Skin of body (tissue), 2 donors: ENCODE data around the gene AFTPH. TPM values are rescaled to one million over a fixed set of nuclear protein-coding genes. Genes with fewer than 3 reads are reported as not detected.

Experiments used
- DNase-seq: peaks from one replicate; lab custom pipeline; 2025; lab: John Stamatoyannopoulos, UW
- total RNA-seq: library from RNA; depleted of rRNA; stranded (reverse); fragments of >200 nt; gene quantifications from one replicate; pipeline ENCODE4 v1.2.3, GENCODE V29; 2014

AFTPH gene
- total RNA-seq, 1 donor from 2014 or later, result 55.1 TPM

DNA sequence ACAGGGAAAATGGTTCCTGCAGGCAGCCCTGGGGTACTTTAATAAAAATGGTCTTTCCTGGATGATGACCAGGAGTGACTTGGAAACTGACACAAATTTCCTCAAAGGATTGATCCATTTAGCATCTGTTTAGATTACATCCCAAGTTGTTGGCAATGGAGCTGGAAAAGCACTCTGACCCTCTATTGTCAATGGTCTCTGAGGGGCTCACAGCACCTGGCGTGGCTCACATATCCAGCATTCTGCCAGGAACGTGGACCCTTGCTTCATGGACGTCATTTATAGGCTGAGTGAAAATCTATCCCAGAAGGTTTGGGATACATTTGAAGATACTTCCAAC, 85.8 kb downstream of the AFTPH start:
- no peak for DNase-seq

DNA sequence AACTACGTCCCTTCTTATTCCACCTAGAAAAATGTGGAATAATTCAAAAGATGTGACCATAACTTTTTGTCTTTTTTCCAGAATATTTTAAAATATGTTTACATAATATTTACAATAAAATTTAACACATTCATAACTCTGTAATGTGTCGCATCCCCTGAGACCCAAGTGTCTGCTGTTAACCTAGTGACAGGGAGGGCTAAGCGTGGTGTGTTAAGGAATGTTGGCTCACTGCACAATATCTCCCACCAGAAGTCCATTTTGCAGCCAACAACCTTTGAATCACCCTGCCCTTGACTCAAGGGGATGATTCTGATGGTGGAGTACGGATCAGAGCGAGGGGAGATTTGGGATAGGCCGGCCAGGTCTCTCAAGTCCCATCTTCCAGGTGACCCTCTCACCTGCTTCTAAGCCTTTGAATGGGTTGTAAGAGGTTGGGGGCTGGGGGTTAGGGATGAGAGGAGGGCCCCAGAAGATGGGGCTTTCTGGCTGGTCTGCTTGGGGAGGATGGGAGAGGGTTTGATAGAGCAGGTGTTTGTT, 86.3 kb downstream of the AFTPH start:
- no peak for DNase-seq

DNA sequence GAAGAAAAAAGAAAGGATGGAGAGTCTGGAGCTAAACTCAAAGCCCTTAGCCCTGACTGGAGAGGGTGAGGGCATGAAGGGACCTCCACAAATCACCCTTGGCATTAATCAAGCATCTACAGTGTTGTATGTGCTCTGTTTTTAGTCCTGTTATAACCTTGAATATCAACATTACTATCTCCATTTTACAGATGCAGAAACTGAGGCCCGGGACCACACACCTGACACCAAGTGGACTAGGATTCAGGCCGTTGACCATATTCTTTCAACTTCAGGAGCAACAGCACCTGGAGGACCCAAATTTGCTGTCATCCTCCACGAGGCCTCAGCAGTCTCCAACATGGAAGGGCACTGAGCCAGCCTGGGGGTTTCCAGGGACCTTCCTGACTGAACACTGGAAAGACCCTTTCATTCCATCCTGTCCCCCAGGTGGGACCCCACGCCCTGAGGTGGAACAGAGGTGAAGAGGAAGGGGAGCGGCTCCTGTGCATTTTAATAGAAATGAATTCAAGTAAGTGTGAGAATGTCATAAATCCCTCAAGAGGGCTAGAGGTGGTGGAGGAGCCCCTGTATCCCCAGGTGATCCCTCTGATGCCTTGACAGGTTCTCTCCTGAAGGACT, 88.6 kb downstream of the AFTPH start:
- DNase-seq, result no peak

DNA sequence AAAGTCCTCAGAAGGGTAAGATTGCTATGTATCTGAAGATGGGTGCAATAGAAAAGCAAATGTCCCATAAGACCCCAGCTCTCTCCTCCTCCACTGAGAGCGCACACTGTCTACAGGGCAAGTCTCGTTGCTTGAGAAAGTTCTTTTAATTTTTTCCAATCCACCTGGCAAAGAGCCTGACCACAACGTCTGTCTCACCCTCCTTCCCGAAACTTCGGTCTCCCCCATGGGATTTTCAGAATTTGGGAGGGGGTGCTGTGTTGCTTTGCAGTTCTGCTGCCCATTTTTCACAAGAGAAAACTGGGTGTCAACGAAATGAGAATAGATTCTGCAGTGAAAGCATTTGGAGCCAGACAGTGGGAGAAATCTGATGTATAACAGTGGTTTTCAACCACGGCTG, 89.1 kb downstream of the AFTPH start:
- DNase-seq, result peak; percentile 16

DNA sequence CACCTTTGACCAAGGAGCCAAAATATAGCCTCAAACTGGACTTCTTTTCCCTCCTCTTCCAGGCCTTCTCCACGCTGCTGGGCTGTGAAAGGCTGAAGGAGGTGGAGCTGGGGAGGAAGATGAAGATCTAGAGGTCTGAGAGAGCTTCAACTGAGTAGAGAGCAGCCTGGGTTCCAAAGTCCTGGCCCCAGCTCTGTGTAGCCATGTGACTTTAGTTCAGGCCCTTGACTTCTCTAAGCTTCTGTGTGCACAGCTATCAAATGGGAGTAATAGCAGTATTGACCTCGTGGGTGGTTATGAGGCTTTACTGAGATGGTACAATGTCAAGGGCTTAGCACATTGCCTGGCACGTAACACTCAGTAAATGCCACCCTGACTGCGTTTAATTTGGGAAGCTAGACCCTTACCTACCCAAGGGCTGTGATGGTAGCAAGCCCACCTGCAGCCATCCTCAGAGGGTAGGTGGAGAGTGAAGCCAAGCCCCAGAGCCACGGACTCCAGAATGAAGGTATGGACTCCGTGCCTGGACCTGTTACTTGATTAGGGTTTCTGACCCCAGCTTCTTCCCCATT, 91.2 kb downstream of the AFTPH start:
- no peak for DNase-seq

DNA sequence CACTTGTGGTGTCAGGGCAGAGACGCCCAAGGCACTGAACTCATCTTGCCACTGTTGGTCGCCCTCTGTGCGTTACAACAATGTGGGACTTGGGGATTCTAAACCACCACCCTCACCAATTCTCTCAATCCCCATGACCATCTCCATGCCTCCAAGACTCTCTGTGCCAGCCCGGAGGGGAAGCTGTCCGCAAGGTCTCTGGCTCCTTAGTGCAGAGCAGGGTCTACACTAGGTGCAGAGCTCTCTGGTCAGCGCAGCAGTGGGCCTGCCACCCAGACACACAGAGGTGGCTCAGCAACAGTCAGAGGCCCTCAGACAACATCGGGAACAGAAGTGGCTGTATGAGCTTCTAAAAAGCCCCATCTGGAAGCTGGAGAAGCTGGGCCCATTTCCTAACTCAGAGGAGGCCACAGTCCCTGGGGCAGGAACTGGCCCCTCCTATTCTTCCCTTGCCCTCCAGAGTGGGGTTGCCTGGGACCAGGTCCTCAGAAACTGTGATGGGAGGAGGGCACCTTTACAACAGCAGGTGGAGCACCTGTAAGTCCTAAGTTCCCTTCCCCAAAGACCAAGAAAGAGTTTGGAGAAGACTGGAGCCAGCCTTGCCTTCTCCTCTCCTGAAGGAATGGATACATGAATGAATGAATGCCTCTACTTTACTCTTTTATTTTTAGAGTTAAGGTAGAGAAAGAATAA, 91.9 kb downstream of the AFTPH start:
- no peak for DNase-seq

DNA sequence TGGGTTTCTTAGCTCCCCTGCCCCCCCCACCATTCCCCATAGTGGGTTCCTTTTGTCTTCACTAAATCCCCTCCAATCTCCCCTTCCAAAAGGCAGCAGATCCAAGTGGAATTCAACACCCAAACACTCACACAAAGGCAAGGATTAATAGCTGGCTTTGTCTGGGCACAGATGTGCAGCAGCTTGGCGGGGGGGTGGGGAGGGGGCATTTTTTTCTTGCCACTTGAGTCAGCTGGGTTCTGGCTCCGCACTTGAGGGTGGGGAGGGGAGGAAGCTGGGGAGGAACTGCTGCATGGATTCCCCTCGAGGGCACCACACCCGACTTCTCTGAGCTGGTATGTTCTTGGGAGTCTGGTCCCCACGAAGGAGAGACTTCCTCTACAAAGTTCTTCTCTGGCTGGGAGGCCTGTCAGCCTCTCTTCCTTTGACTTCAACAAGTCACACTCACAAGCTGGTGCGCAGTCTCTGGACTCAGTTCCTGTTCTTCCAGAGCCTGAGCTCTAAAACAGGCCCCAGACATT, 93.6 kb downstream of the AFTPH start:
- DNase-seq, result peak; percentile 68

DNA sequence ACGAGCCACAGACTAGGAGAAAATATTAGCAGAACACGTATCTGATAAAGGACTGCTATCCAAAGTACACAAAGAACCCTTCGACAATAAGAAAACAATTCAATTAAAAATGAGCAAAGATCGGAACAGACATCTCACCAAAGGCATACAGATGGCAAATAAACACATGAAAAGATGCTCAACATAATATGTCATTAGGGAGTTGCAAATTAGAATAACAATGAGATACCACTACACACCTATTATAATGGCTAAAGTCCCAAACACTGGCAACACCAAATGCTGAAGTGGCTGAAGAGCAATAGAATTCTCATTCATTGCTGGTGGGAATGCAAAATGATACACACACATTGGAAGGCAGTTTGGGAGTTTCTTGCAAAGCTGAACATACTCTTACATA, 96.5 kb downstream of the AFTPH start:
- no peak for DNase-seq

DNA sequence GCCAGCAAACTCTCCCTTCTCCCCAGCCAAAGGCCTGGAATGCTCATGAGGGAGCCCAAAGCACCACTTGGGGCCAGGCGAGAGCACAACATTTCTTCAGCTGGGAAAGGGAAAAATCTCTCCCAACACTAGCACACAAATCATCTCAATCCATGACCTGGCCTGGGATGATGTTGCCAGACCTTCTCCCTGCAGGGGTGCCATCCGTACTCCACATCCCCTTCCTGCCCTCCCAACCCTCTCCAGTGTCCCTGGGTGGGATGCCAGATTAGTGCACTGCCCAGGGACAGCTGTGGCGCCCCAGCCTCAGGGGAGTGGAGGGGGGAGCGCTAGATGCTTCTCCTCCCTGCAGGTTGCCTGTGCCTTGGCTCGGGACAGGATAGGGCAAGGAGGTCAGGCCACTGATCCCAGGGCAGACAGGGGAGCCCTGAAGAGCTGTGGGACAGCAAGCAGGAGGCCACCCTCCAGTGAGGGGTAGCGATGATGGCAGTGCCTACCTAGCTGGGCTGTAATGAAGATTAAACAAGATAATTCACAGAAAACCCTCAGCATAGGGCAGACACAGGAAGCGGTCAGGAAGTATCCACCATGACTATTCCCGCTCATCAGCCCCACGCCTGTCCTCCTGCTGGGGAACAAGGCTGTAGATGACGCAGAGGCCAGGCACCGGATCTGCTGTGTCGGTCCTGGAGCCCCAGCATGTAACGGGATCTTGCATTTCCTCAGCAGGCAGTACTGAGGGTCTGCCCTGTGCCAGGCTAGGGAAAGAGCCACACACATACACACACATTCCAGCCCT, 98.5 kb downstream of the AFTPH start:
- DNase-seq, result peak; percentile 7

DNA sequence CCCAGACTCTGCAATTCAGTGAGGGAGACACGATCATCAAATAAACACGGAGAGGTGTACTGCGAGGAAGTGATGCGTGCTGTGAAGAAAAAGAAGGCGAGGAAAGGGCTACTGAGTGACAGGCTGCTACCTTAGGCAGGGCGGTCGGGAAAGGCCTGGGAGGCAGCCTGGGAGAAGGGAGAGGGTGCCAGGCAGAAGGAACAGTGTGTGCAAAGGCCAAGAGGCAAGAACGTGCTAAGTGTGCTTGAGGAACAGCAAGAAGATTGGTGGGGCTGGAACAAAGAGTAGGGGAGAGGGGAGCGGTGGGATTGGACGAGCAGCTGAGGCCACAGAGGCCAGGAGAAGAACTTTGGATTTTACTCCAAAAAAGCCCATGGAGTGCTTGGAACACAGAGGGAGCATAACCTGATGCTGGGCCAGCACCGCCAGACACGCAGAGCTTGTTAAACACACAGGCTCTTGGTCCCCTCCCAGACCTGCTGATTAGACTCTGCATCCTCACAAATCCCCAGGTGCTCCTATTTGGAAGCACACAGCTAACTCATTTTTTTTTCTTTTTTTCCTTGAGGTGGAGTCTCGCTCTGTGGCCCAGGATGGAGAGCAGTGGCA, 99.2 kb downstream of the AFTPH start:
- no peak for DNase-seq

DNA sequence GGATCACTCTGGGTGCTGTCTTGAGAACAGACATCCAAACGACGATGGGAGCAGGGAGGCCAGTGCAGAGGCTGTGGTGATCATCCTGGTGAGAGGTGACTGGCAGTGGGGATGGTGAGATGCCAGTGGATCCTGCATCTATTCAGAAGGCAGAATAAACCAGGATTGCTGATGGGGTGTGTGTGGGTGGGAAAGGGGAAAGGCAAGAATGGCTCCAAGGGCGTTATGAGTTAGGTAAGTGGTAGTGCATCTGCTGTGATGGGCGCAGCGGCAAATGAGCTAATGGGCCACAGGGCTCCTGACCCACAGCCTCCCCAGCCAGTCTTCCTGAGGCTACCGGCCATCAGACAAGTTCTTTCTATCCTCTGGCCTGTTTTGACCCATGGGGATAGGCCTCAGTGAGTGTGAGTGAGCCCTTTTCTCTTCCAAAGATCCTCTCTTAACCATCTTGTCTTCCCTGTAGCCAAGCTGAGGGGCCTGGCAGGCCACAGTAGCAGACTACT, 100.0 kb downstream of the AFTPH start:
- no peak for DNase-seq

DNA sequence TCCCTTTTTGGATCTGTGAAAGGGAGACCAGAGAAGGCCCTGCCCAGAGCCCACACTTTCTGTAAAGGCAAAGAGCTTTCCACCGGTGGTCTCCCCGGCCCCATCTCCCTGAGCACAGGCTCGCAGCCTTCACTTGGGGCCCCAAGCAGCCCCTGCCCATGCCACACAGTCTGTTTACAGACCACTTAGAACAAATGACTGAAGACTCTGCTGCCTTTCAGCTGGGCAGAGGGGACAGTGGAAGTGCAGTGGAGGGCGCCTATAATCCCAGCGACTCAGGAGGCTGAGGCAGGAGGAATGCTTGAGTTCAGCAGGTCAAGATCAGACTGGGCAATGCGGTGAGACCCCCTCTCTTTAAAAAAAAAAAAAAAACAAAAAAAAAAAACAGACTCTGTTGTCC, 100.7 kb downstream of the AFTPH start:
- DNase-seq, result no peak

DNA sequence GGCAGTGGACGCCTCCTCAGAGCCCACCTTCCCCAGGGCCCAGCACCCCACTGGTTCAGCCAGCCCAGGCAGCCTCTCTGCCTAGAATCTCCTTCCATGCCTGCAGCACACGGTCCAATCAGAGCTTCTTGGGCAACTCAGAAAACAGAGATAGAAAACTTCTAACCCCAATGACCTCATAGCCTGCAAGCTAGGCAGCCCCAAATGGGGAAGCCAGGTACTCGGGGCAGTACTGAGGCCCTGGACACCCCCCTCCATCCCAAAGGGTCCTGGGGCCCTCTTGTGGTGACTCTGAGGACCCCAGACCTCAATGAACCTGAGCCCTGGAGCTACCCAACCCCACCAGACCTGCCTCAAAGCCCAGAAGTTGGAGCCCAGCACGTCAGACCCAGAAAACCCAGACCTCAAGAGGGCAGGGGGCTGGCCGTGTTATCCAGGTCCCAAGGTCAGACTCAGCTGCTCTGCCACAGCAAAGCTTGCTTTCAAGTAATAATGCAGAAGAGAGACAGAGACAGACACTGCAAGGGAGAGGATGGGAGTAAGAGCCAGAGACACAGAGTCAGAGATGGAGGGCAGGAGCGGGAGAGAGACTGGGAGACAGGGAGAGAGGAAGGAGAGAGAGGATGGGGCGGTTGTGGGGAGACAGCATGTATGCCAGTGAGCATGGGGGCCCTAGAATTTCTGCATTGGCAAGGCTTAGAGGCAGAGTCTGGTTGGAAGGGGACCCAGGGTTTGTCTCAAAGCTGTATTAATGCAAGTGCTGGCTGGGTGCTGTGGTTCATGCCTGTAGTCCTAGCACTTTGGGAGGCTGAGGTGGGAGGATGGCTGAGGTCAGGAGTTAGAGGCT, 101.4 kb downstream of the AFTPH start:
- DNase-seq, result no peak

DNA sequence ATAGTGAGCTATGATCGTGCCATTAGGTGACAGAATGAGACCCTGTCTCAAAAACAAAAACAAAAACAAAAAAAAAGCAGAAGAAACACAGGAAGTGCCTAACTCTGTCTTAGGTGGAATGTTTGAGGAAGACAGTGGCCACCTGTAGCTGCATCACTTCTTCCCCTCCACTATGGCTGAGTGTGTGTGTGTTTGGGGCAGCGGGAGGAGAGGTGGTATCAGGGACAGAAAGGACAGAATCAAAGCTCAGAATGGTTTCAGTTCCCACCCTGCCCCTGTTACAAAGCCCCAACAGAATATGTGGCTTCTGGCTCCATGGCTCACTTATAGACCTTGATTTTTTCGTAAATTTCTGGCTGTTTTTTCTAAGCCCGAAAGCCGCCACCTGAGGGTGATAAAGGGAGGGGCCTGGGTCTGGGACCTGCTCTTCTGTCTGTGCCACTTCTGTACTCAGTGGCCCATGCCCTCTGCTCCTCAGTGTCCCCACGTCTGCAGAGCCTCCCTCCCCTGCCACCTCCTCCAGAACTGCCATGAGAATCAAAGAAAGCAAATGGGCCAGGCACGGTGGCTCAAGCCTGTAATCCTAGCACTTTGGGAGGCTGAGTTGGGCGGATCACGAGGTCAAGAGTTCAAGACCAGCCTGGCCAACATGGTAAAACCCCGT, 102.2 kb downstream of the AFTPH start:
- no peak for DNase-seq

DNA sequence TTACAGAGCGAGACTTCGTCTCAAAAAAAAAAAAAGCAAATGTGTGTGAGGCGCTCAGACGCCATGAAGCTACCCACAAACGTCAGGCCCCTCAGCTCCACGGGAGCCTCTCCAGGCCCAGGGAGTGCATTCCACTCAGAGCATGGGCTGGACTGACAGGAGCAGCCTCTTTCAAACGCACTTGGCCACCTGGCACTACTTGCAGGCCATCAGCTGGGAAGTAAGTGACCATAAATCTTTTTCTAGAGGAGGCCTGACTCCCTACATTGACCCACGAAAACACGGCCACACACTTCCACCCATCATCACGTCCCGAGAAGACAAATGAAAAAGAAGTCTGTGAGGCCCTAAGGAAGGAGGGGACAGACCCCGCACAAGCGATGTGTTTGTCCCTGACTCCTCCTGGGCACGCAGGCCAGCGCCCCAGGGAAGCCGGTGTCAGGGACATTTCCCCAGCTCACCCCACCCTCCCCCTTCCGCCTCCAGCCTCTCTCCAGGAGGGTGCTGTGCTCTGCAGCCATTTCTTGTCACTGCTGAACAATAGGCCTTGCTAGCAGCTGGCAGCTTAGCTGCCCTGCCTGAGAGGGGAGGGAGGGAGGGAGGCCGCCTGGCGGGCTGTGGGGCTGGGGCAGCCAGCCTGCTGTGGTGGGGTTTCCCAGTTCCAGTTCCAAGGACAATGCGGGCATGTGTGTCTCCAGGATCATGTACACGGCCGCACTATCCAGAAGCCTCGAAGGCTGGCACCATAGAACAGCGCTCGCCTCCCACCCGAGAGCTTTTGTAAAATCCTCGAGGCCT, 103.0 kb downstream of the AFTPH start:
- DNase-seq, result no peak

DNA sequence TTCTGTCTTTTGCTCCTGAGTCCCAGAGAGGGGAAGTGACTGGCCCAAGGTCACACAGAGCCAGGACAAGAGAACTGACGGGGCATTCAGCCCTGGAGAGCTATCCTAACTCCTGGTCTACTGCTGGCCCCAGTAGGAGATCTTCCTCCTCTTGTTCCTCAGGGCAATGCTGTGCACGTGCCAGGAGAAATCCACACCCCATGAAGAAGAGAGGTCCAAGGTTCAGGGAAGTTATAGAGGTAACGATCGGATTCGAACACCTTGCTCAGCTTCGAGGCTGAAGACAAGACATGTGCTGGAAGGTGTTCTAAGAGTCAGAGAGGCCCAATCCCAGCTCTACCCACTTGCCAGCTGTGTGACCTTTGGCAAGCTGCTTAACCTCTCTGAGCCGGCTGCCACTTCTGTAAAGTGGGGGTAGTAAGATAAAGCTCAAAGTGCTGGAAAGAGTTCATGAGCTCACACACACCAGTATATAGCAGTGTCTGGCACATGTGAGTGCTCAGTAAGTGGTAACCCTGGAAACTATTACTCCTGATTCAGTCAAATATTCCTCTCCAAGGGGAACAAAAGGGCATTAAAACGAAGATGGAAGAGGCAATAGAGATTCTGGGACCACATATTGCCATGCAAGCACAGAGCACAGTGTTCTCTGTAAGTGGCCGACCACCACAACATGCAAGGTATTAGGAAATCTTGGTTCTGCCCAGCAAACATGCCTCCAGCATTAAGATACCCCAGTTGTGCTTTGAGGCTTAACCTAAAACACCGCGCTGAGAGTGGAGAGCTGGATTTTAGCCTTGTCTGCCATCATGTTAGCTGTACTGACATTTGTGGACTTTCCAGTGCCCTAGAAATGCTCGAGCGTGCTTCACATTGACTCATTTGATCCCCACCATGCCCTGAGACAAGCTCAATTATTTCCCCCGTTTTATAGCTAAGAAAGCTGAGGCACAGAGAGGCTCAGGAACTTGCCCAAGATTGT, 104.0 kb downstream of the AFTPH start:
- no peak for DNase-seq

DNA sequence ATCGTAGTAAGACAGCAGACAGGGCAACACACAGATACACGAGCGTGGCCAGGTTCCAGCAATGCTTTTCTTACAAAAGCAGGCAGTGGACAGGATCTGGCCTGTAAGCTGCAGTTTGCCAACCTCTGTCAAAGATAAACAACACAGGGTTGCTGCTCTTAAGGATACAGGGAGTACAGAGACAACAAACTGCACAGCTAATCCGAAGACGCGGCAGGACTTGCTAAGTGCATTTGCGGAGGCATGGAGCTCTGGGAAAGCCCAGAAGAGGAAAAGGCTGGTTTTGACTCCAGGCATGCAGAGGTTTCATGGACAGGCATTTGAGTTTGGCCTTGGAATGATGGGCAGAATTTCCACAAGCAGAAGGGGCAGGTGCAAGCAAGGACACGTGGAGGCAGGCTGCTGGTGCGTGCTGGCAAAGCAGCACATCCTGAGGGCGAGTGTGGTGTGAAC, 105.2 kb downstream of the AFTPH start:
- DNase-seq, result no peak

DNA sequence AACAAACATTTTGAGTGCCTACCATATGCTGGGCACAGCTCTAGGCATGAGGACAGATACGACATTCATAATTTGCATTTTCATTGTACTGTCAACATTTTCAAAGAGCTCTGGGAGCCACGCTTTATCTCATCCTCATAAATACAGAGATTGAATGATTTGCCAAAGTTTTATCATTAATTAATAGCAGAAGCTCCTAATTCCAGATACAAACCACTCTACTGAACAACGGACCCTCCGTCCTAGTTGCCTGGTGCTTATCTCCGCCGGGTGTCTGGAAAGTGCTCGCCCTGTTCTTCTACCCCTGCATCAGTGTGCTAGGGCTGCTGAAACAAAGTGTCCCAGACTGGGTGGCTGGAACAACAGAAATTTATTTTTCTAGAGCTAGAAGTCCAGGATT, 105.7 kb downstream of the AFTPH start:
- no peak for DNase-seq
